ENCODE results near the gene CAPN15.
A peak's percentile ranks its signal among the peaks of the same experiment; 100 is the strongest.

Gene CAPN15

DNA sequence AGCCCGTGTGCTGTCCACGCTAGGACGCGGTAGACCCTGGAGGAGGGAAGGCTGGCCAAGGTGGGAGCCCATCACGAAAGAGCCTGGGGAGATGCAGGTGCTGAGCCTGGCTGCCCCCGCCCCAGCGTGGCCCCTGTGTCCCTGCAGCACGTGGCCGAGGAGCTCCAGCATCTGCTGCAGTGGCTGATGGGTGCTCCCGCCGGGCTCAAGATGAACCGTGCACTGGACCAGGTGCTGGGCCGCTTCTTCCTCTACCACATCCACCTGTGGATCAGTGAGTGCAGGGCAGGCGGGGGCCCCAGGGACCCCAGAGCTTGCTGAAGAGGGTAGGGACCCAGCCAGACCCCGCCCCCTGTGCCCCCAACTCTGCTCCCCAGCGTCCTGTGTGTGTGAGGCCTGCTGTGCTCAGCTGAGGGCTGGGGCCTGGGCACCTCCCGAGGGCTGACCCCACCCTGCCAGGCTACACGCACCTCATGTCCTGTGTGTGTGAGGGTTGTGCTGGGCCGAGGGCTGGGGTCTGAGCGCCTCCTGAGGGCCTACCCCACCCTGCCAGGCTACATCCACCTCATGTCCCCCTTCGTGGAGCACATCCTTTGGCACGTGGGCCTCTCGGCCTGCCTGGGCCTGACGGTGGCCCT is 50.8 kb downstream of the CAPN15 start:
- no peak for DNase-seq (ENCODE audit: low spot score)

DNA sequence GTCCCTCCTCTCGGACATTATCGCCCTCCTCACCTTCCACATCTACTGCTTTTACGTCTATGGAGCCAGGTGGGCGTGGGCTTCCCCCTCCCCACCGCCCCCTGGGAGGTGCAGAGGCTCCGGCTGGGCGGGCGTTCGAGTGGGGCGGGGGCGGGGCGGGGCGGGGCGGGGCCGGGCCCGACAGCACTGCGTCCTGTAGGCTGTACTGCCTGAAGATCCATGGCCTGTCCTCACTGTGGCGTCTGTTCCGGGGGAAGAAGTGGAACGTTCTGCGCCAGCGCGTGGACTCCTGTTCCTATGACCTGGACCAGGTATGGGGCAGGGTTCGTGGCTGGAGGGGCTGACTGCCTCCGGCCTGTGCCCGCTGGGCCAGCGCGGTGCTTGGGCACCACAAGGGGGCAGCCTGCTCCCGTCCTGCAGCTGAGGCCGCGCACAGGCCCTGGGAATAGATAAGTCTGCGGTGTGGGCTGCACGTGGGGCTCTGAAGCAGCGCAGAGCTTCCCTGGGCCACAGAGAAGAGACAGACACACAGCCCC is 51.4 kb downstream of the CAPN15 start:
- DNase-seq (ENCODE audit: low spot score) = peak; percentile 72

DNA sequence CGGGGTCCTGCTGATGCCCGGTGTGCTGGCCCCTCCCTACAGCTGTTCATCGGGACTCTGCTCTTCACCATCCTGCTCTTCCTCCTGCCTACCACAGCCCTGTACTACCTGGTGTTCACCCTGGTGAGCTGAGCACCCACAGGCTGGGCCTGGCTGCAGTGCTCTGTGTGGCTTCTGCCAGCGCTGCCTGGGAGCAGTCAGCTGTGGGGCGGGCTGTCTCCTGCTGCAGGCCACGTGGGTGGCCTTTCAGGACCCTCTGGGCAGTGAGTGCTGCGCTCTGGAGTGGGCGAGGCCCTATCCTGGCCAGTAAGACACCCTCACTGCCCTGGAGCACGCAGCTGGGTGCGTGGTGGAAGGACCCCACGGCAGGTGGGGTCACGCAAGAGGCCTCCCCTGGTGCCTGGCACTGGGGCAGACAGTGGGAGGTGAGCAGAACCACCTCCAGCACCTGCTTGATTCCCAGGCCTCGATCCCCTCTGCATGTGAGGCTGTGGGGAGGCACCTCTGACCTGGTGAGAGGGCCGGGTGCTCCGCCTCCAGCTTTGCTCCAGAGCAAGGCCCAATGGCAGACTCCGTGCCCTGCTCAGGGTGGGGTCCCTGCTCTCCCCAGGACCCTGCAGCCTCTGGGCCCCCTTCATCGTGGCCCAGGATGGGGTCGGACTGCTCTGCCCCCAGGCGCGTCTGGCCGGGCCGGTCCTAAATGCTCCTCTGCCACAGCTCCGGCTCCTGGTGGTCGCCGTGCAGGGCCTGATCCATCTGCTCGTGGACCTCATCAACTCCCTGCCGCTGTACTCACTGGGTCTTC is 52.8 kb downstream of the CAPN15 start:
- no peak for DNase-seq (ENCODE audit: low spot score)

DNA sequence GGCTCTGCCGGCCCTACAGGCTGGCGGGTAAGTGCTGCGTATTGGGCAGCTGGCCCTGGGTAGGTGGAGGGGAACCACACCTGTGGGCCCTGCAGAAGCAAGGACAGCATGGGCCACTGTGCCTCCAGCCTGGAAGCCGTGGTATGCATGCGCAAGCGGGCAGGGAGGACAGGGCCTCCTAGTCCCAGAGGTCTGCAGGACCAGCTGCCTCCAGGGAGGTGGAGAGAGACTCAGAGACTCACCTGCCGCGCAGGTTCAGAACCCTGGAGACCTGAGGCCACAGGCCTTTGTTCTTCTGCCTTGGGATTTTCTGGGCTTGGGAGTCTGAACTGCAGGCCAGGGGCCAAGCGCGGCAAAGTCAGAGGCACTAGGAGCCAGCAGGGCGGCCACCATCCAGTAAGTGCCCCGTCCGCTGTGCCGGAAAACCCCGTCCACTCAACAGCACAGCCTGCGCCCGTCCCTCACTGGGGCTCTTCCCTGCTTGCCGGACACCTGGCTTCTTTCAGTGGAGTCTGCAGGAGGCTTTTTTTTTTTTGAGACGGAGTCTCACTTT is 53.5 kb downstream of the CAPN15 start:
- DNase-seq (ENCODE audit: low spot score) = no peak

DNA sequence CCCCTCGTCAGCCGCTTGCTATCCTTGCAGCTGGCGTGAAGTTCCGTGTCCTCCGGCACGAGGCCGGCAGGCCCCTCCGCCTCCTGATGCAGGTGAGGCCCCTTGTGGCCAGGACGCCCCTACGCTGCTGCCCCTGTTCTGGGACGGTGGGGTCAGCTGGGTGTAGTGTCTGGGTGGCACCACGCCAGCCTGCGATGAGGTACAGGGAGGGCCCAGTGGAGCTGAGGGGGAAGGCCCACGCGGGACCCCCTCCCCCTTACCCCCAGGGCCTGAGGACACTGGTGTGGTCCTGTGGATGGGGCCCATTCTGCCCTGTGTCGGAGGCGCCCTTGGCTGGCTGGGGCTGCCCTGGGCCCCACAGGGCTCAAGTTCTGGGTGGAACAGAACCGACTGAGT is 54.7 kb downstream of the CAPN15 start:
- no peak for DNase-seq (ENCODE audit: low spot score)

DNA sequence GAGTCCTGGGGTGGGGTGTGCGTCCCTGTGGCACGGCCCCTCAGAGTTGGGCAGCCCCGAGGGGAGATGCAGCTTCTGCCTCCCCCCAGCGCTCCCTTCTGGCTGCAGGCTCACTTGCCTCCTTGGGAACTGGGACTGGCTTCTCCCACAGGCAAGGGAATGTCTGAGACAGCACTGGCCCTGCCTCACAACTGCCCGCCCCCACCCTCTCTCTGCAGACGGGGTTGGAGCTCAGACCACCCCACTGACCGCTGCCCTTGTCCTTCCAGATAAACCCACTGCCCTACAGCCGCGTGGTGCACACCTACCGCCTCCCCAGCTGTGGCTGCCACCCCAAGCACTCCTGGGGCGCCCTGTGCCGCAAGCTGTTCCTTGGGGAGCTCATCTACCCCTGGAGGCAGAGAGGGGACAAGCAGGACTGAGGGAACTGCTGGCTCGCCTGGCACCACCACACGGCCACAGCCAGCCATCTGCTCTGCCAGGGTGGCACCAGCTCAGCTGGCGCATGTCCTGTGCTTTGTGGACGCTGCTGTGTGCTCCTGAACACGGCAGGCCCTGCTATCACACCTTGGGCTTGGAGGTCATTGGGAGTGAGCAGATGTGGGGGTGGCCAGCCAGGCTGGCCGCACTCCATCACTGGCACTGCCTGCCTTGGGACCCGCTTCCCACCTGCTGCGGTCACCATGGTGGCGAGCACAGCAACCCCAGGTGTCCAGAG is 55.3 kb downstream of the CAPN15 start:
- DNase-seq (ENCODE audit: low spot score) = no peak

DNA sequence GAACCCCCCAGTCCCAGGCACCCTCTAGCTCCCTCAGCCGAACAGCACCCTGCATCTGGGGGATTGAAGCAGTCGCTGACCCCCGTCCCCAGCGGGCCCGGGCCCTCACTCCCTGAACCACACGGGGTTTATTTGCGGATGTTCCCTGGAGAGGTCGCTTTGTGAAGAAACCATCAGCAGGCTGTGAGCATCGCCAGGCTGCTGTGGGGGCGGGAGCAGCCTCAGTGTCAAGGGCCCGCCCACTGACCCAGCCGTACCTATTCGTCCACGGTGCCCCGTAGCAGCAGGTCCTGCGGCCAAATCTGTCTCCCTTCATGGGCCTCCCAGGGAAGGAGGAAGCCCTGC is 55.9 kb downstream of the CAPN15 start:
- no peak for DNase-seq (ENCODE audit: low spot score)

DNA sequence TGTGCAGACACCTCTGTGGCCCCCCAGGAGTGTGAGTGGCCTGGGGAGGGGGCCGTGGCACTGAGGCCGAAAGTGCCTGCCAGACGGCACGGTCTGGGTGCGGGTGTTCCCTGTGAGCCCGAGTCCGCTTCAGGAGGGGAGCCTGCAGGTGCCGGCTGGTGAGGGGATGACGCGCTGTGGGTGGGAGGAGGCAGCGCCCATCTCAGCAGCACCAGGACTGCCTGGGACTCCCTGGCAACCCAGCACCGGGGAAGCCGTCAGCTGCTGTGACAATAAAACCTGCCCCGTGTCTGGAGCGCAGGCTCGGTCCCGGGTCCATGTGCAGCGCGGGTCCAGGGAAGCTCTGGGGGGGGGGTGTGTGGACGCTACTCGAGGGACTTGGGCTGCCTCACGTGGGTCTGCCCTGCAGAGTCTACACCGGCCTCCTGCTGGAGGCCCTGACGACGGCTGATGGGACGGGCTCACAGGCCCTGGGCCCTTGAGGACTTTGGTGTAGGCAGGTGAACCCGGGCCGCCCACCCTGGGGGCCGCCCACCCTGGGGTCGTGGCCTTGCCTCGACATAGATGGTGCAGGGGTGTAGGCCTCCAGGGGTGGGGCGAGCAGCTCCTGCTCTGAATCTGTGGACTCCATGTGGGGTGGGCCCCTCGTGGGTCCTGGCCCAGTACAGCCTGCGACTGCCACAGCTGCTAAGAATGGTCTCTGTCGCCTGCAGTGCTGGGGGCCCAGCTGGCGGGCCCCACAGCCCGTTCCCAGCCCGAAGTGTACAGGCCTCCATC is 56.5 kb downstream of the CAPN15 start:
- DNase-seq (ENCODE audit: low spot score) = no peak

DNA sequence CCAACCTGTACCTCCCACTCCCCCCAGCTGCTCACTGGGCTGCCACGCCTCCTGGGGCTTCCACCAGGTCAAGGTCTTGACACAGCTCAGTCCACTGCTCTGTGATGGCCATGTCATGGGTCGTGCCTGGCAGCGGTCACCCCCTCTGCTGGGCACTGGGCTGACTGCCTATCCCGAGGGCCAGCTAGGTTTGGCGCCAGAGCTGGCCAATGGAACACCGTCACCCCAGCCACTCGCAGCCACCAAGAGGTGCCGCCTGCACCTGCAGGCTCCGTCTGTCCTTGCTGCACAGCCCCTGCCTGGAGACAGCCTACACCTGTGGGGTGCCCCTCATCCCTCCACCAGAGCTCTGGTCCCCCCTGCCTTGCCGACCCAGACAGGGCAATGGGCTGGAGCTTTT is 57.8 kb downstream of the CAPN15 start:
- no peak for DNase-seq (ENCODE audit: low spot score)

DNA sequence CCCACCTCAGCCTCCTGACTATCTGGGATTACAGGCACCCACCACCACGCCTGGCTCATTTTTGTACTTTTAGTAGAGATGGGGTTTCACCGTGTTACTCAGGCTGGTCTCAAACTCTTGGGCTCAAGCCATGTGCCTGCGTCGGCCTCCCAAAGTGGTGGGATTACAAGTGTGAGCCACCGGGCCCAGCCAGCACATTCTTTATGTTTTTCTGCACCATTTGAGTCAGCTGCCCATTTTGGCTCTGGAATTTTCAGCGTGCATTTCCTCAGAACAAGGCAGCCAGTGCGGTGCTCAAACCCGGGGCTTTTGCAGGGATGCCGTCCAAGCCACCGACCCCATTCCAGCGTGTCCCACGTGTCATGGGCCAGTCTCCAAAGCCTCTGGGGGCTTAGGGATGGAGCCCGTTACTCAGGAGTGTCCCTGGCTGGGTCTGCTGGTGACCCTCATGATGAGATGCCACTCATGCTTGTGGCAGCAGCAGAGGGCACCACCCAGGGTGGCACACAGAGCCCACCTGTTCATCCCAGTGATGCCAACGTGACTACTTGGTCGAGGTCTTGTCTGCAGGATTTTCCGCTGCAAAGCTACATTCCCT is 58.6 kb downstream of the CAPN15 start:
- no peak for DNase-seq (ENCODE audit: low spot score)

DNA sequence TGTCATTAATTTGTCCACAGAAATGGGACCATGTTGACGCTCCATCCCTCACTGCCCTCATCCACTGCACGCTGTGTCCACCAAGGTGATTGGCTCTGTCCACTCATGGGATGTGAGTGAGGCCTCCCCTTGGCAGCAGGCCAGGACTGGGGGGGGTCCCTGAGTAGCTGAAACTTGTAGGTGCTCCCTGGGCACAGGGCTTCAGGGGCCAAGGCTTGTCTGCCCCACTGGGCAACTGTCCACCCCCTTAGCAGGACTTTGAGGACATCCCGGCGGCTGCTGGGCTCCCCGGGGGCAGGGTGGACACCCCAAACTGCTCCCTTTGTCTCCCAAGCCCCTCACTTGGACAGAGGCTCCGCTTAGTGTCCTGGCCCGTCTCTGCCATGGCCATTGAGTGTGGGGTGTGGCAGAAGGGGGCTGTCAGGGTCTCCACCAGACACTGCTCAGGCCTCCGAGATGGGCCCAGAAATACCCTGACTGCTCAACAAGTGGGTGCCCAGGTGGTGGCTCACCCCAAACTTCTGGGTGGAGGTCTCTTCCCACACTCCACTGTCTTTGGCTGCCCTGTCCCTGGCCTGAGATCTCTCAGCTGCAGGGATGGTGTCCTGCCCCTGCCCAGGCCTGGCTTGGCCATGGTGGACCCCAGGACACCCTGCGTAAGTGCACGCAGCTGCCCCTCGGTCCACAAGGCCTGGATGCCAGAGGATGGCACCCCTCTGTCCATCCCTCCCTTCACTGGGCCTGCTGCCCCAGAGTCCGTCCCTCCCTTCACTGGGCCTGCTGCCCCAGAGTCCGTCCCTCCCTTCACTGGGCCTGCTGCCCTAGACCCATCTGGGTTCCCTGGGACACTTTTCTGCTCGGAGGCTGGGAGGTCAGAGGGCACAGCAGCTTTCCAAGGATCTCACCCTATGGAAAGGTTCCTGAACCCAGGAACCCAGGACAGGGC is 59.4 kb downstream of the CAPN15 start:
- no peak for DNase-seq (ENCODE audit: low spot score)

DNA sequence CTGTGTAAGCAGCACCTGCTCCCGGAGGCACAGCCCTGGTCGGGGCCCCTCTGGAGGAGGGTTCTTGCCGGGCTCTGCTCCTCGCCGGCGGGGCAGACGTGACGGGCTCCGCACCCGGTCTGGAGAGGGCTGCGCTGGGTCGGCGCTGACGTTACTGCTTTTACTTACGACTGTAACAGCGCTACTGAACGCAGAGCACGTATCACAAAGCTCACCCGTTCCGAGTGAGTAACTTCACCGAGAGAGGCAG is 61.1 kb downstream of the CAPN15 start:
- no peak for DNase-seq (ENCODE audit: low spot score)

DNA sequence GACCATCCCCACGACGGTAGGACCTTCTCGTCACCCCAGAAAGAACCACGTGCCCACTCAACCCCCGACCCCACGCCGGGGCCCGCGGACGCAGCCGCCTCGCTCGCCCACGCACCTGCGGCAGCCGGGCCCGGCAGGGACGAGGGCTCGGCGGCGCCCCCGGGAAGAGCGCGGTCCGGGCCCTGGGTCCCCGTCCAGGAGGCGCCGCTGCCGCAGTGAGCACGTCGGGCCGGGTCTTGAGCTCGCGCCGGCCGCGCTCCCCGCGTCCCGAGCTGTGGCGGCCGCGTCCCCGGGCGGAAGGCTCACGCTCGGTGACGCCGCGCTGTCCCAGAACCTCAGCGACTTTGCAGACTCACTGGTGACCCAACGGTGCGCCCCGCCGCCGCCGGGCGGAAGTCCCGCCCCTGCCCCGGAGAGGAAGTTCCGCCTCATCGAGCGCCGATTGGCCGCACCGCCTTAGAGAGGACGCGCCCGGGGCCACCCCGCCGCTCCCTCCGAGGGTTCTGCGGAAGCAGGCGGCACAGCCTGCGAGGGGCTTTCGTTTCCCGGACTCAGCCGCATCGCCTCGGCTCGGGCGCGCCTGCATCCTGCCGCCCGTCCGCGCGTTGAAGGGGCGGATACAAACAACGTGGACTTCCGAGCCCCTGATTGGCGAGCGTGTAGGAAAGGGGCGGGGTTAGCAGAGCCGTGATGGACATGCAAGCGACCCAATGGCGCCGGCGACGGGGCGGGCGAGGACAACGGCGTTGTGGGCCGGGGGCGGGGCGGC is 61.6 kb downstream of the CAPN15 start:
- DNase-seq (ENCODE audit: low spot score) = peak; percentile 98

DNA sequence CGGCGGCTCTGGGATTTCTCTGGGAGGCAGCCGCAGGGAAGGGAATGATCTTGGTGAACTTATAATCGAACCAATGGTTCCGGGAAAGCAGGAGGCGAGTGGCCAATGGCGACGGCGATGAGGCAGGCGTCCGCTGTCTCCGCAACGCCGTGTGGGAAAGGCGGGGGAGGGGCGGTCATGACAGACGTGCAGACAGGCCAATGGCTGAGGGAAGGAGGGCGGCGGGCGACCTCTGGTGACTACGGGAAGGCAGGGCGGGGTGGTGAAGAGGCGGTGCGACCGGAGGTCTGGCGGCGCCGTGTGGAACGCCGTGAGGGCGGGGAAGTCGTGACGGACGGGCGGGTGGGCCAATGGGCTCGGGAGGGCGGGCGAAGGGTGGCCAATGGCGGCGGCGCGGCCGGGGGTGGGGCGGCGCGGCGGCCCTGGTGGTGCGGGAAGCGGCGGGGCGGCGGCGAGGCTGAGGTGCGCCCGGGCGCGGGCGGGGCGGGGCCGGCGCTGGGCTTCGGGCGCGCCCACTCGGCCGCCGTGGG is 62.2 kb downstream of the CAPN15 start, which contains the start of gene RAB40C:
TSS of gene RAB40C (plus strand) at position 409 of the 530 bp plus-strand sequence. CDS start 226 bp downstream, outside the sequence.
- peak; percentile 100 for DNase-seq (ENCODE audit: low spot score)

DNA sequence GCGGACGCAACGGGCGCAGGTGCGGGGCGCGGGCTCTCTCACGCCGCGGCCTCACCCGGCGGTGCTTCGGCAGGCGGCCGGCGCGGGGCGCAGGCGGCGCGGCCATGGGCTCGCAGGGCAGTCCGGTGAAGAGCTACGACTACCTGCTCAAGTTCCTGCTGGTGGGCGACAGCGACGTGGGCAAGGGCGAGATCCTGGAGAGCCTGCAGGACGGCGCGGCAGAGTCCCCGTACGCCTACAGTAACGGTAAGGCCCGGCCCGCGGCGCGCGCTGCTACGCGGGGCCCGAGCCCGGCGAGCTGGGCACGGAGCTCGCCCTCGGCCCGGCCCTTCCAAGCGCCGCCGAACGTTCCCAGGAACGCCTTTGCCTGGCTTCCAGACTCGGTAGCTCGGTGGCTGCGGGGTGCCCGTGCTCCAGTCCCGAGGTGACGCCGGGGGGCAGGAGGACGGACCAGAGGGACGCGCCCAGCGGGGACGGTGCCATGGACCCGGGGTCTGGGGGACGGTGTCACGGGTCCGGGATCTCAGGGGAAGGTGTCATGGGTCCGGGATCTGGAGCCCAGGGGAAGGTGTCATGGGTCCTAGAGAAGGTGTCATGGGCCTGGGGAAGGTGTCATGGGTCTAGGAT is 62.8 kb downstream of the CAPN15 start:
- no peak for DNase-seq (ENCODE audit: low spot score)

DNA sequence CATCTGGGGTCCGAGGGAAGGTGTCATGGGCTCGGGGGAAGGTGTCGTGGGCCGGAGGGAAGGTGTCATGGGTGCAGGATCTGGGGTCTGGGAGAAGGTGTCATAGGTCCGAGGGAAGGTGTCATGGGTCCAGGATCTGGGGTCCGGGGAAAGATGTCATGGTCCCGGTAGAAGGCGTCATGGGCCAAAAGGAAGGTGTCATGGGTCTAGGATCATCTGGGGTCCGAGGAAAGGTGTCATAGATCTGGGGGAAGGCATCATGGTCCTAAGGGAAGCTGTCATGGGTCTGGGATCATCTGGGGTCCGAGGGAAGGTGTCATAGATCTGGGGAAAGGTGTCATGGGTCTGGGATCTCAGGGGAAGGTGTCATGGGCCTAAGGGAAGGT is 63.3 kb downstream of the CAPN15 start:
- no peak for DNase-seq (ENCODE audit: low spot score)

DNA sequence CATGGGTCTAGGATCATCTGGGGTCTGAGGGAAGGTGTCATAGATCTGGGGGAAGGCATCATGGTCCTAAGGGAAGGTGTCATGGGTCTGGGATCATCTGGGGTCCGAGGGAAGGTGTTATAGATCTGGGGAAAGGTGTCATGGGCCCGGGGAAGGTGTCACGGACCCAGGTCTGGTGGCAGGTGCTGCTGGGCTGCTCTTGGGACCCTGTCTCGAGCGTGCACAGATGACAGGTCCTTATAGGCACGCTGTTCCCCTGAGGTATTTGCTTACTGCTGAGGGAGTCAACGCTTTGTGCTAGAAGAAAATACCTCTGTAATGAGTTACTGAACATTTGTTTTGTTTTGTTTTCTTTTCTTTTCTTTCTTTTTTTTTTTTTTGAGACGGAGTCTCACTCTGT is 63.7 kb downstream of the CAPN15 start:
- no peak for DNase-seq (ENCODE audit: low spot score)

DNA sequence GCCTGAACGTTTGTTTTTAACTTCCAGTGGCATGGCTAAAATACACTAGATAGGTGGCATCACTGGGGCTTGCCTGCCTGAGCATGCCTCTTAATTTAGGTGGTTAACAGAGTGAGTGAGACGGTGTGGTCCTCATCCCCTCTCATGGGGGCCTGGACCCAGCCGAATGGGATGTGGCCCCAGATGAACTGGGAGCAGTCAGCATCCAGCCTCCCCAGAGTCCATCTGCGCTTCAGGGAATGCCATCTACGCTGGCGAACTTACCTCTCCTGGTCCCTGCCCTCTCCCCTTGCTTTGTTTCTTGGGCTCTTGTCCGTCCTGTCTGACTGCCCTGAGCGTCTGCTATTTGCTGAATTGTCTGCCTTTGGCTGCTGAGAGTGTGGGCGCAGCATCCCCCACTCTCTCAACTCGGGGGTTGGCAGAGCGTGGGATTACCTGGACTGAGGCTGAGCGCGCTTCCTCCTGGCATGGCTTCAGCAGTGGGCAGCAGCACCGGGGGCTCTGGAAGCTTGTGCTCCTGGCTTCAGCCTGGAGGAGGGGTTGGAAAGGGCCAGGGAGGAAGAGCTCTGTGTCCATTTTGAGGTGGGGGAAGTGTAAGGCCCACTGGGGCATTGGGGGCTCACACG is 64.5 kb downstream of the CAPN15 start:
- DNase-seq (ENCODE audit: low spot score) = no peak

Data from Ammon's horn (tissue), 1 donor.